Parathyroid adenoma (tissue), 2 donors: ENCODE data around the gene SLC22A23.

ENCODE experiments used
- H2AFZ ChIP-seq: fragments of 300-600 bp; sonication (generic); one replicate; pipeline ENCODE4 v1.7.0; 2017; ENCODE audit warnings: antibody characterized with exemption, mild to moderate bottlenecking
- H3K27ac ChIP-seq: fragments of 300-600 bp; sonication (generic); one replicate; pipeline ENCODE4 v1.7.0; 2017
- H3K27me3 ChIP-seq: fragments of 300-600 bp; sonication (generic); one replicate; pipeline ENCODE4 v1.7.0; 2017; ENCODE audit warnings: low read length; ENCODE audit not compliant: control insufficient read depth, insufficient read depth
- H3K36me3 ChIP-seq: fragments of 300-600 bp; sonication (generic); one replicate; pipeline ENCODE4 v1.7.0; 2017; ENCODE audit warnings: low read length; ENCODE audit not compliant: control insufficient read depth, insufficient read depth
- H3K4me1 ChIP-seq: fragments of 300-600 bp; sonication (generic); one replicate; pipeline ENCODE4 v1.7.0; 2017; ENCODE audit warnings: control low read depth
- H3K4me2 ChIP-seq: fragments of 300-600 bp; sonication (generic); one replicate; pipeline ENCODE4 v1.7.0; 2017; ENCODE audit warnings: low read length
- H3K4me3 ChIP-seq: fragments of 300-600 bp; sonication (generic); one replicate; pipeline ENCODE4 v1.7.0; 2017; ENCODE audit warnings: low read depth, low read length
- H3K79me2 ChIP-seq: fragments of 300-600 bp; sonication (generic); one replicate; pipeline ENCODE4 v1.7.0; 2017; ENCODE audit warnings: control low read depth
- H3K9ac ChIP-seq: fragments of 300-600 bp; sonication (generic); one replicate; pipeline ENCODE4 v1.7.0; 2017; ENCODE audit warnings: mild to moderate bottlenecking
- H3K9me3 ChIP-seq: fragments of 300-600 bp; sonication (generic); one replicate; pipeline ENCODE4 v1.7.0; 2017; ENCODE audit warnings: low read length; ENCODE audit not compliant: control insufficient read depth
- CTCF ChIP-seq: fragments of 300-600 bp; sonication (generic); IDR thresholded peaks from one replicate; pipeline ENCODE4 v1.7.0; 2017; ENCODE audit warnings: antibody characterized with exemption, mild to moderate bottlenecking
- donor health status: primary hyperparathyroidism.

The SLC22A23 gene

GRCh38 chr6:3410385-3411360, 46.2 kb downstream of the SLC22A23 start:
- Histone ChIP-seq H2AFZ (no peak overlapping the region), H3K9ac (no peak overlapping the region), H3K36me3 (no peaks in the 10 kb centered on the region), H3K4me2 (no peak overlapping the region), H3K27me3 (no peaks in the 10 kb centered on the region), H3K4me1 (no peaks in the 10 kb centered on the region), H3K4me3 (no peak overlapping the region), H3K27ac (no peak overlapping the region), H3K79me2 (no peaks in the 10 kb centered on the region), H3K9me3 (no peaks in the 10 kb centered on the region)
- TF ChIP-seq CTCF = peak; percentile 81

- Histone ChIP-seq H3K4me2 (no peak overlapping the region), H3K27me3 (no peaks in the 10 kb centered on the region), H3K4me1 (no peaks in the 10 kb centered on the region), H3K9me3 (no peaks in the 10 kb centered on the region), H2AFZ (no peak overlapping the region), H3K79me2 (no peaks in the 10 kb centered on the region), H3K36me3 (no peaks in the 10 kb centered on the region), H3K9ac (no peak overlapping the region), H3K27ac (no peak overlapping the region), H3K4me3 (no peak overlapping the region)
- no peak for TF ChIP-seq CTCF
Observed at GRCh38 chr6:3409699-3410384, 47.0 kb downstream of the SLC22A23 start.

GRCh38 chr6:3408665-3409064, 48.2 kb downstream of the SLC22A23 start:
- no peak overlapping the region for H3K27ac ChIP-seq
- TF ChIP-seq CTCF = no peak
- H2AFZ ChIP-seq = no peak overlapping the region
- H3K36me3 ChIP-seq = no peaks in the 10 kb centered on the region
- H3K4me1 ChIP-seq = peaks cover 7% of the 10 kb centered on the region
- H3K9ac ChIP-seq = no peak overlapping the region
- H3K4me3 ChIP-seq = no peak overlapping the region
- H3K79me2 ChIP-seq = no peaks in the 10 kb centered on the region
- no peaks in the 10 kb centered on the region for H3K27me3 ChIP-seq
- no peak overlapping the region for H3K4me2 ChIP-seq
- H3K9me3 ChIP-seq = no peaks in the 10 kb centered on the region

GRCh38 chr6:3407840-3408239, 49.0 kb downstream of the SLC22A23 start:
- Histone ChIP-seq H3K27ac (no peak overlapping the region), H3K9ac (no peak overlapping the region), H3K9me3 (no peaks in the 10 kb centered on the region), H3K79me2 (no peaks in the 10 kb centered on the region), H2AFZ (no peak overlapping the region), H3K4me2 (no peak overlapping the region), H3K4me1 (peaks cover 10% of the 10 kb centered on the region), H3K36me3 (no peaks in the 10 kb centered on the region), H3K4me3 (no peak overlapping the region), H3K27me3 (no peaks in the 10 kb centered on the region)
- TF ChIP-seq CTCF = no peak
